ENCODE results near the gene HELZ2.
"Not testable (repeated sequence)": the region's sequence is repeated elsewhere in the genome, so short reads cannot be mapped to it uniquely, and the experiment has no call there.

HELZ2 gene

DNA sequence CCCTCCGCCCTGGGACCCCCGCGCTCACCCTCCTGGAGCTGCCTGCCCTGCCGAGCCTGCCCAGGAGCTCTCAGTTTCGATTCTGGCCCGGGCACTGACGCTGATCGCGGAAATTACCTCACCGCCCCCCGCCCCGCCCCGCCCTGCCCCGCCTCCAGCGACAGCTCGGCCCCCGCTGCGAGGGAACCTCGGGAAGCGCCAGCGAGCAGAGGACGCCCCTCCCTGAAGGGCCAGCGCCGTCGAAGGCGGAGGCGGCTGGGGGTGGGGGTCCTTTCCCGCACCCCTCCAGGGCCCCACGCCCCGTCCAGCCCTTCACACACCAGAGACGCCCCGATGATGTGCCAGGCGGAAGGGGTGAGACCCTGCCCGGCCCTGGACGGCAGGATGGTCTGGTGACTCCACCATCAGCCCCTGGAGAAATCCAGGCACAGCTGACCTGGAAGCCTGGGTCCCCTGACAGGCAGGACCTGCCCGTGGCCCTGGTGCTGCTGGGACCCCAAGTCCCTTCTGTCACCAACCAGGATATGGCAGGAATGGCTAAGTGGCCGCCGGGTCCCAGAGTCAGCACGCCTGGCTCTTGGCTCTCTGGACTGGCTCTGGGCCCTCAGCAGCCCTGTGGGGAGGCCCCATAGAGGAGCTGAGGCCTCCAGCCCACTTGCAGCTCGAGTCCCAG, at the start of gene HELZ2:
Gene HELZ2, minus strand, starts transcription at position 84 of the 673 bp plus-strand sequence. CDS start 1,854 bp downstream, outside the sequence.
- DNase-seq = peak; percentile 73

- DNase-seq = no peak
These were observed 48.7 kb upstream of the HELZ2 start for GRCh38 chr20:63622732-63623131.

DNA sequence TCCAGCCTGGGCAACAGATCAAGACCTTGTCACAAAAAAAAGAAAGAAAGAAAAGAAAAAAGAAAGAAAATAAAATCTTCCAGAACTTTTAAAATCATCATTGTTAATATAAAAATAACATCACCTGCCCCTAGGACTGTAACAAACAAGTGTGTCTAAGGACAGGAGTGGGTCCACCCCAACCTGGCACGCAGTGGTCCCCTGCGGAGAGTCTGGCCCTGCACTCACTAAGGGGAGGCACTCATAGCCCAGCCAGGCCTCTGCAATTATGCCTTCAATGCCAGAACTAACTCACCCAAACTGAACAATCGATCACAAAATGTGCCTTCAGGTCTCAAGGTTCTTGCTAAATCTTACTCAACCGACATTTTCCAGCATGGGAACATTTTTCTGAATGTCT, 48.1 kb upstream of the HELZ2 start:
- DNase-seq = no peak

- no peak for DNase-seq
These were observed 47.0 kb upstream of the HELZ2 start for GRCh38 chr20:63620991-63621390.

- DNase-seq = no peak
These were observed 45.5 kb upstream of the HELZ2 start for GRCh38 chr20:63619505-63619904.

- DNase-seq = no peak
These were observed 45.0 kb upstream of the HELZ2 start for GRCh38 chr20:63619086-63619485.

DNA sequence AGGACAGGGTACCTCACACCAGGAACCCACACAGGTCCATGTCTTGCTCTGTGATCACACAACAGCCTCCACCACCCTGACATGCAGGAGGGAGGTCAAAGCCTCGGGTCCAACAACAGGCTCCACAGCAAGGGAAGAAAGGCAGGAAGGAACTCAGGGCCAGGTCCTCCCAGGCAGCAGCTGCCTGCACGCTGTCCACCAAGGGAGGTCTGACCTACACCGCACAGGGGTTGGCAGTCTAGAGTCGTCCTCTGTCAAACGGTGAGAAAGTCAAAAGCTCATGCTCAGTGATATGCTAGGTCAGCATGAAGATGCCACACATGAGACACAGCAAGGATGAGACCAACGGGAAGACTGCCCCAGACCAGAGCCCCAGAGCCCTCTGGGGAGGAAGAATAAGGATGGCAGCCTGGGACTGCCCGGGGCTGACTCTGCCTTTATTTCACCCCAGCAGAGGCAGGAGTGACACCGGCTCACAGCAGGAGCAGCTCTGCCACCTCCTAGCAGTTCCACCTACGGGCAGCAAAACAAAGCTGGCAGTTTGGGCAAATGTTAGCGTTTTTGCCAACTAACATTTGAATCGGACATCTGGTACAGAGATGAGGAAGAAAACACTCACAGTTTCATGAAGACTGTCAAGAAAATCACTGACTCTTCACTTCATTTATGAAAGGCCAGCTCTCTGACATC, 44.4 kb upstream of the HELZ2 start:
- no peak for DNase-seq

- no peak for DNase-seq
These were observed 43.8 kb upstream of the HELZ2 start for GRCh38 chr20:63617876-63618265.

- DNase-seq = no peak
These were observed 43.2 kb upstream of the HELZ2 start for GRCh38 chr20:63617092-63617875.

- DNase-seq = not testable (repeated sequence)
These were observed 40.0 kb upstream of the HELZ2 start for GRCh38 chr20:63613863-63614594.

DNA sequence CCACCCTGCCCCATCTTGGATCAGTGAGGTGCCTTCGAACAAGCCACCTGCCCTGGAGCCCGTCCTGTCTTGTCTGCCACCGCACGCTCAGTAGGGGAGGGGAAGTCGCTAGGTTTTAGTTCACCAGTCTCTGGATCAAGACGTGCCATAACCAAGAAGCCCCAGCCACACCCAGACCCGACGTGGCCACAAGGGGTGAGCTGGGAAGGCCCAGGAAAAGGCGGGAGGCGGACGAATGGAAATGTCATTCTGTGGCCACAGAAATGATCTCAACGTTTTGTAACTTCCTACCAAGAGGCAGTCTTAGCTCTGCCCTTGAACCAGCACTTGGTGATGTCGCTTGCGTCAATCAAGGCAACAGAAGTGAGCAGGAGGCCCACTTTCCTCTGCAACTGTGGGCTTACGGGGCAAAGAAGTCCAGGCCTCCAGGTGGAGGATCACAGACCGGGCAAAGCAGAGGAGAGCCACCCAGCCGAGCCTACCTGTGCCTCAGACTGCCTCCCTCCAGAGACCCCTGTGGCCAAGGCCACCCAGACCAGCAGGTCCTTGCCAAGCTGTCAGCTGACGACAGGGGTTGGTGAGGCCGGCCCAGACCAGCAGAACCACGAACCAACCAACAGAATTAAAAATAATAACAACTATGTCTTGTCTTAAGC, 38.4 kb upstream of the HELZ2 start:
- DNase-seq = no peak

GRCh38 chr20:63611646-63612045, 37.6 kb upstream of the HELZ2 start:
- no peak for DNase-seq

- no peak for DNase-seq
These were observed 36.8 kb upstream of the HELZ2 start for GRCh38 chr20:63610581-63611435.

DNA sequence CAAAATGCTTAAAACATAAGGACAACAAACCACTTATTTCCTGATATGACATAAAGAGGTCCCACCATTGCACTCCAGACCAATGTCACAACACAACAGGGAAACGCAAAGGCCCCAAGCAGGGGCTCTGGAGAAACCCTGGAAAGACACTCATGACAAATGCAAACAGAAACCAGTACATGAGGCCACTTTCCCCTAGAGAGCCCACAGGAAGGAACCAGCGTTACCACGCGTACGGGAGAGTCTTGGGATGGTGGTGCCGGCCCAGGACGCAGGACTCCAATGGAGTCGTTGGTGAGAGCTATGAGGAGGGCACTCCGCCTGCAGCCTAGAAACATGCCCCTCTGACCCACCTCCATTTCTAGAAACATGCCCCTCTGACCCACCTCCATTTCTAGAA, 32.6 kb upstream of the HELZ2 start:
- DNase-seq = no peak

GRCh38 chr20:63602321-63602720, 28.3 kb upstream of the HELZ2 start:
- no peak for DNase-seq

GRCh38 chr20:63601679-63602078, 27.6 kb upstream of the HELZ2 start:
- DNase-seq = not testable (repeated sequence)

- DNase-seq = no peak
These were observed 25.5 kb upstream of the HELZ2 start for GRCh38 chr20:63599396-63600050.

- no peak for DNase-seq
These were observed 24.7 kb upstream of the HELZ2 start for GRCh38 chr20:63598479-63599395.

DNA sequence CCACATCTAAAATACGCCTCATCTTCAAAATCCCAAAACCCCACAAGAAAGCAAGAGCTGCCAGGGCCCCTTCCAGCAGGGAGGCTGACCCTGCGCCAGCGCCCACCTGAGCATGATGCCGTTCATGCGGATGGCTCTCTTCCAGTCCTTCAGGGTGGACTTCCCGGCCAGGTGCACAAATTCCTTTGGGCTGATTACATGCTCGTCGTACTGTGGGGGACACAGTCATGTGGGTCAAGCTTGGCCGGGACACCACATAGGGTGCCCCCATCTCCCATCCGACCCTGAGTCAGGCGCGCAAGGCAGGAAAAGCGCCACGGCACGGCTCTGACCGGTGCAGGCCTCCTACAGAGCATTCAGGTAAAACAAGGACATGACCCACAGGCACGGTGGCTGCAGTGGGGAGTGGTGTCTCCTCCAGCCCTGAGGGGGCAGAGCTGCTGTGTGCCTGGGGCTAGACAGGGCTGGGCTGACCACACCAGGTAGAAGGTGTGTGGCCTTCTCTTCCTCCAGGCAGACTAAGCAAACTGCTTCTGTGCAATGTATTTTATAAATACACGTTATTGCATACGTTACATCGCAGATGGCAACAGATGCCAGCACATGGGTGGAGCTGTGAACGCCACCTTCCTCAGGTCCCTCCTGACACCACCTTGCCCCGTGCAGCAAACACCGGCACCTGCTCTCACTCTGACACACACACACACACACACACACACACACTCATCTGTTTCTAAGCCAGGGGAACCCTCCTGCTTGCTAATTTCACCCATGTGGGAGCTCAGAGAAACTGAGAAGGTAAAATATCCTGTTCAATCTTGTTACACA, 23.8 kb upstream of the HELZ2 start:
- DNase-seq = no peak
